Measurements from ENCODE around the gene TSPAN9.

The TSPAN9 gene

DNA sequence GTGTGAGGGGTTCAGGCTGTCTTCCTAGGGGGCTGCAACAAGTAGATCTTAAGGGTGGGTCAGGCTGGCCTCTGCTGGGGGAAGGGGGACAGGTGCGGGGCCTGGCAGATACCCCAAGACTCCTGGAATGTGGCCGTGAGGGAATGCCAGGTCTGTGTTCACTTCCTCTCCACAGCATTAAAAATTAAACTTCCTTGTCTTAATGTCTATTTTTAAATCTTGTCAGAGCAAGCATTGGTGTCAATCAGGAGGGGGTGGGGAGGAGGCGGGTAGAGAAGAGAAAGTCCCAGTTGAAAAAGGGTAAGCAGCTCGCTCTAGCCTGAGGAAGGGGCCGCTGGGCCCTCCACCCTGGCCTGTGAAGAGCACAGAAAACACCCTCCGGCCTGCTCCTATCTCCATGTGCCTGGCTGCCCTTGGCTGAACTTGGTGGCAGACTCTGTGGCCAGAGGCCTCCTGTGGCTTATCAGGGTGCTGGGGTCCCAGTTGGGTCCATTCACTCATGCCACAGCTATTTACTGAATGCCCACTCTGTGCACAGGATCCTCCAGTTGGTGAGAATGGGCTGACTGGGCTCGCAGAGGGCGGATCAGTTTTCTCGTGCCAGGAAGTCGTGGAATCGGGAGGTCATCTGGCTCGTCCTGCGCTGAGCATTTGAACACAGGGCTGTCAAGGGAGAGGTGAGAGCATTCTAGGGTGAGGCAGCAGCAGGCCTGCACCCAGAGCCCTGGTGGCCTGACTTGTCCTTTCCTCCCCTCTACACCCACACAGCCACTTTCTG lies 128.8 kb downstream of the TSPAN9 start:
- DNase-seq (ENCODE audit: low spot score): no peak

DNA sequence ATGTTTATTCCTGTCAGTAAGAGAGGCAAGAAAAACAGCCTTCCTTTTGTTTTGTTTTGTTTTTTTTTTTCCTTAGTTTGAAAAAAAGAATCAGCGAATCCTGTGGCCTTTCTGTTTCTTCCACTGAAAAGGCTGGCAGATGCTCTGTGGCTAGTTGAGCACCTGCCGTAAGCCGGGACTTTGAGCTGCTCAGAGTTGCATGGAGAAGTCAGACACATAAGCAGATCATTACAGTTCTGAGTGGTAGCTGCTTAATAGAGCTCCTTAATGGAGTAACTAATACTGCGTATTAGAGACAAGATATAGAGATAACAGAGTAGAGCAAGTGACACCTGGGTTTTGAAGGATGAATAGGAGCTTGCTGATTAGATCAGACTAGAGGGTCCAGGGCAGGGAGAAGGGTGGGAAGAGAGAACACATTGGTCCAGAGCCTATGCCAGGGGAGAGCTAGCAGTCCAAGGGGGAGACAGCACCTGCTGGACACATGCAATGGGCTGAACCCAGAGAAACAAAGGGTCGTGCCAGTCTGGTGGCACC lies 129.4 kb downstream of the TSPAN9 start:
- no peak for DNase-seq (ENCODE audit: low spot score)

DNA sequence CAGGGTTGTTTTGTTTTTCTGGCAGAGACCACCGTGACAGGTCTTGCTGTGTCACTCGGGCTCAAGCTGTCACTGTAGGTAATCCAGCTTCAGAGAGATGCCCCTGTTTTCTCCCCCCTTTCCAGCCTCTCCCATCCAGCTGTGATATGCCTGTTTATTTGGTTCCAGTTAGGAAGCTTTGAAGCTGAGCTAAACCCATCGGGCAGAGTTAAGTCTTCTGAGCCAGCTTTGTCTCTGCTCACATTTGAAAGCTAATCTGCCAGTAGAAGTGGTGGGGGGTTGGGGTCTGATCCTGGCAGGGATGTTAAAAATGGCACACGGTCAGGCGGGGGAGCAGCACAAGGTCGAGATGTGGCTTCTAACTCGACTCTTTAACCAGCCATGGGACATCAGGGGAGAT lies 130.0 kb downstream of the TSPAN9 start:
- no peak for DNase-seq (ENCODE audit: low spot score)

DNA sequence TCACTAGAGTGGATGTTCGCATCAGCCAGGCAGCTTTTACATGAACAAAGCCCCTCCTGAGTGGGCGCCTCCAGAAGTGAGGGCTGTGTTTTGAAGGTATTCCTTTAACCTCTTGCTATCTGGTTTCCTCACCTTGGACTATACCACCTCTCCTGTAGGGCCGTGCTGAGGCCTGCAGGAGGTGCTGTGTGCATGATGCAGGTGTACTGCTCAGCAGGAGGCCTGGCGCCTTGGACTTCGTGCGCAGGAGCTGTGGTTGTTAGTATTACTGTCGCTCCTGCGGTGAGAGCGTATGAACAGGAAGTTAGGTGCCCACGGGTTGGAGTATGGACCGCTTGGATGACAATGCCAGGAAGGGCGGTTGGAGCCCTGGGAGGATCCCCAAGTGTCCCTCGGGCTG lies 130.7 kb downstream of the TSPAN9 start:
- no peak for DNase-seq (ENCODE audit: low spot score)

DNA sequence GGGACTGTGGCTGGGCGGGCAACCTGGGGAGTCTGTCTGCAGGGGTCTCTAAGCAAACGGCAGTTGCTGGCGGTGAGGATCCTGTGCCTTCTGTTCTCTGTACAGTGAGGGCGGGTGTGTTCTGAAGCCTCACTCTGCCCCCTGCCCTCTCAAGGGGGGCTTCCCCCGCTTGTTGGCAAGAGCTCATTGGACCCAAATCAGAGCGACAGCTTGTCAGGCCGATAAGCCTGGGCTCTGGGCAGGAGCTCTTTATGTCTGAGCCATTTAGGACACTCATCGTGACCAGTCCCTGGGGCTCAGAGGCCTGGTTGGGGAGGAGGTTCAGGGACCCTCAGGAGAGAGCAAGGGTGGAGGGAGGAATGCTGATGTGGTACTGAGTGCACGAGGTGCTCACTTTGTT lies 136.0 kb downstream of the TSPAN9 start:
- no peak for DNase-seq (ENCODE audit: low spot score)

DNA sequence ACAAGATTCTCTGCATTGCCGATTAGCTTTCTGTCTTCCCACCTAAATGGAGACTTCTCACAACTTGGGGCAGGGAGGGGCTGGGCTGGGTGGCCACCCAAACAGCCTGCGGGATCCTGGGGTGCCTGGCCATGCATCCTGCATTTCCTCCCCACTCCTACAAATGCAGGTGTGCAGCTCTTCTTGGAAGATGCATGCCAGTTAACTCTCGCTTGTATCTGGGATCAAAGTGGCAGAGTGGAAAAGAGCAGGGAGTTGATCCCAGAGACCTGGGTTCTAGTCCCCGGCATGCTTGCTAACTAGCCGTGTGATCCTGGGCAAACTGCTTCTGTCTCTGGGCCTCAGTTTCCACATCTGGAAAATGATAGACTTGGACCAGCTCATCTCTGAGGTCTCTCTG lies 136.6 kb downstream of the TSPAN9 start:
- no peak for DNase-seq (ENCODE audit: low spot score)

DNA sequence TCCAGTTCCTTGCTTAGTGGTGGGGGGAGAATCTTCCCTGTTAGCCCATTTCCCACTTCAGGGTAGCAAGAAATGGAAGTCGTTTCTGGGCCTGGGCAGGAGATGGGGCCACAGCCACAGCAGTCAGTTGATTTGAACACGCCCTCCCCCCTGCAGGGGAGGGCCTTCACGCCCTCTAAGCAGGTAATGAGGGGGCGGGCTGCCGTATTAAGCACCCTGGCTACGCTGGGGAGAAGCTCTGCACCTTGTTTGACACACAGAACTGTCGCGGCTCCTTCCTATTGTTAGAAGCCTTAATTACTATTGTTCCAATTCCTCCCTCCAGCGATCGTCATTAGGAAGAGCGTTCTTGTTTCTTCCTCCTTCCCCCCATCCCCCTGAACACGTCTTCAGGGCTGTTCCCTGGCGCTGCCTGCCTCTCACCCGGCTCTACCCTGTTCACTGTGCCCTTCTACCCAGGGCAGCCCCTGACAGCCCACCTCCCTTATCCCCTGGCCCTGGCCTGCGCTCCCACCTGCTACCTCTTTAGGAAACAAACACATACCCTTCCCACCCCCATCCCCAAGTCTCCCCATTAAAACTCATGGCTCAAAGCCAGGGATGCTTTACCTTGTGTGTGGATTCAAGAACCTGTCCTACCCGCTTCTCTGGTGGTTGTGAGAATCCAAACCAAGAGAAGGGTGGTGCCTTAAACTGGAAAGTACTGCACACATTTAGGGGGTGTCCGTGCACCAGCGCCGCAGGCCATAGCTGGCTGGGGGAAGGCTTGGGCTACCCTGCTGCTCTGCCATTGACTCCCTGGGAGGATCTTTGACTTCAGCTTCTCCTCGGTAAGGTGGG lies 137.6 kb downstream of the TSPAN9 start:
- no peak for DNase-seq (ENCODE audit: low spot score)

DNA sequence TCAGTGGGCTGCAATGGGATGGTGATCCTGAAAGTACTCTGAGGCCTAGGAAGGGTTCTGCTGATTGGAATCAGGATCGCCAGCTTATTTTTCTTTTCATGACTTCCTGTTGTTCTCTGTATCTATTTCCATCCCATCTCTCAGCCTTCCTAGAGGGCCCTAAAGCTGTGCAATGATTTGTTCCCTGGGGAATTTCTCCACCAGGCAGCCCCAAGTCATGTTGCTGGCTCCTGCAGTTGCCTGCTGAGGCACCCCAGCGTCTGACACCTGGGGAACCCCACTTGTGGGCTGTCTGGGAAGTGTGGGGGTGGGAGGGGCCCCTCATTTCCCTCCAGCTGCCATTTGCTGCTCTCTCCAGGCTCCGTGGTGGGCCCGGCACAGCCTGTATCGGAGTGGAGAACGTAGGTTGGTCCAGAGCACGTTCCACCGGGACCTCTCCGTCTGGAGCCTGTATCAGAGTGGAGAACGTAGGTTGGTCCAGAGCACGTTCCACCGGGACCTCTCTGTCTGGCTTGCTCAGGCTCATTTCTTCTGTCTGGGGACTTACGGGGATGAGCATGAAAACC lies 138.3 kb downstream of the TSPAN9 start:
- DNase-seq (ENCODE audit: low spot score): no peak

DNA sequence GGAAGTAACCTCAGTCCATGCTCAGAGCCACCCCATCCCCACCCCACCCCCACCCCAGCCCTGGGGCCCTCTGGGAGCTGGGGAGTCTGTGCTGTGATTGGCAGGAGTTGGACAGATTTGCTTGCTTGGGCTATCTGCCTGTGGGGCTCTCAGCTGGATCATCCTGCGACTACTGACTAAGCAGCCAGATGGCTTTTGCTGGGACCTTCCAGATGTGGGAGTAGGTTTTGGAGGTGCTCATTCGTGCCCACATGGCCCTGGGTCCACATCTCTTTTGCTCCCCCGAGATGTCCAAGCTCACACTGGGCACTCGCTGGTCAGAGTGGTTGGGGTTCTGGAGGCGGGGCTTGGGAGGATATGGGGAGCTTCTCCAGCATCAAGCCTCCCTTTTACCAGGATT lies 138.9 kb downstream of the TSPAN9 start:
- no peak for DNase-seq (ENCODE audit: low spot score)

DNA sequence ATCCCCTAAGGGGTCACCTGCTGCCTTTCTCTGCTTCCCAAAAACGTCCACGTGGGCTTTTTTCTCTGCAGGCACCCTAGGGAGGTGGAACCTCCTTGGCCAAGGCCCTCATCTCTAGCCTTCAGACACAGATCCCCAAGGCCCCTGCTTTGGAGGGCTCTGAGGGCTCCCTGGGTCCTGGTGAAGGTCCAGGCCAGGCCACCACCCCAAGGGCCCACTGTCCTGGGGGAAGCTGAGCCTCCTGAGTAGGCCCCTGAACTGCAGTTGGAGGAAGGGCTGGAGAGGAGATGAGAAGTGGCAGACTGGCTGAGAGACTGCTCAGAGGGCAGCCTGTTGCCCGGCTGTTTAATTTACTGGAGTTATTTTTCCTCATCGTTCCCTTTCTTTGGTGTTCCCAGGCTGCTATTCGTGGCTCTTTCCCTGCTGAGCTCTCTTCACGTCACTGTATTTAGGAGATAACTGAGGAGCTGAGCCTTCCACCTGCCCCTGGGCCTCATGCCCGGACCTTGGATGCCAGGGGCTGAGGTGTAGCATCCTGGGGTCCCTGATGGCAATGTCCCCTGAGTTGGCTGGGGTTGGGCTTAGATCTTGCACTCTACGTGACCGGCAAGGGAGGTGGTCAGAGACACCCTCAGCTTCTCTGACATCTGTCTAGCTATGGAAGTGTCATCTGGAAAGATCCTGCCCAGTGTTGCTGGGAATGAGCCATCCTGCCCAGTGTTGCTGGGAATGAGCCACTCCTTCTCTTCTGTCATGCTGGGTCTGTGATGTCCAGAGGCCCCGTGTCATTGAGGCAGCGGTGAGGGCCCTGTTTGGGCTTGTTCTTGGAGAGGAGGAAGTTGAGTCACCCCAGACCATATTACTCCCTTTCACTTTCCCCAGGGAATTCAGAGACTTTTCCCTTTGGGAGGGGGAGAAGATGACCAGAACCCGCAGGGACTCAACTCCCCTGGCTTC lies 139.8 kb downstream of the TSPAN9 start:
- DNase-seq (ENCODE audit: low spot score): no peak

DNA sequence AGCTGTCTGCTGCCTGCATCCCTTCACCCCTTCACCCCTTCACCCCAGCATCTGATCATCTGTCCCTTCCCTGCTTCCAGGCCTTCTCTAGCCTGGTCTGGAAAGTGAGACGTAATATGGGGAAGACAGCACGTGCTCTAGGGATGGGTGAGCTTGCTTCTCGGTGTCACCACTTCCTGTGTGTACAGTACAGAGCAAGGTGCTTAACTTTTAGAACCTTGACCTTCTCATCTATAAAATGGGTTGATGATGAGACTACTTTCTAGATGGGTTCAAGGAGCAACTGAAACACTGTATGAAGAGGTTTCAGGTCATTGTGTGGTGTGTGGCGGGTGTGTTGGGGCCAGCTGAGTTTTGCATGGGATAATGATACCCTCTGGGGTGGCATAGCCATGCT lies 140.5 kb downstream of the TSPAN9 start:
- no peak for DNase-seq (ENCODE audit: low spot score)

DNA sequence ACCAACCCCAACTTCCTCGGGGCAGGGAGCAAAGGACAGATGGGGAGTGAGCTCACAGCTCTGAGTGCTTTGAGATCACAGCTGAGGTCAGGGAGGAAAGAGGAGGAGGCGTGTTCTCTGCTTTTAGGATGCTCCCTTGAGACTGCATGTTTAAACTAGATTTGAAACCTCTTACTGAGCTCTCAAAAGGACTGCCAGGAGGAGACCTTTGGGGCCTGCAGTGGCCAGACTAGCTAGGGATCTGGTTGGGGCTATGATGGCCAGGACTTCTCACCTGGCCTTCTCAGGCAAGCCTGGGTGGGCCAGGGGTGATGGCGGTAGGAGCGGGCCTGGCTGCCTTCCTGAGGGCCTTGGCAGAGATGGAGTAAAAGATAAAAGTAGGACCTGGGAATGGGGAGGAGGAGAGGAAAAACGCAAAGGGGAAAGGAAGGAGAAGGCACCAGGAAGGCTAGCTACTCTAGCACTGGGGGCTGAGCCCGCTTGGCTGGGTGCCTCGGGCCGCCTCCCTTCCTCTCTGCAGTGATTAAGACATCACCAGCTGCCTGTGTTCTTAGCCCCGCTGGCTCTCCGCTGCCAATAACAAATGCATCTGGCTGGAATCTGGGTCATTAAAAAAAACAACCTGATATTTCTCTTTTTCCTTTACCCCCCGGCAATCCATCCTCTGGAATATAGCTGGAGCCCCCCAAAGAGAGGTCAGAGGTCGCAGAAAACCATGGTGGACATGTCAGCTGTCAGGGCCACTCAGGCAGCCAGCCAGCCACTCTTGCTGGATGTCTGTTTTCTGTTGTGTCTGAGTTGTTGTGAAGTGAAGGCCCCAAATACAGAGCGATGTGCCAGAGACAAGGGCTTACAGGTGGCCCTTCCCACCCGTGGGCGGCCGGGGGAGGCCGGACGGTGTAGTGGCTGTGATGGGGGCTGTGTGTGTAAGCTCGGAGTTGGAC lies 141.3 kb downstream of the TSPAN9 start:
- no peak for DNase-seq (ENCODE audit: low spot score)

DNA sequence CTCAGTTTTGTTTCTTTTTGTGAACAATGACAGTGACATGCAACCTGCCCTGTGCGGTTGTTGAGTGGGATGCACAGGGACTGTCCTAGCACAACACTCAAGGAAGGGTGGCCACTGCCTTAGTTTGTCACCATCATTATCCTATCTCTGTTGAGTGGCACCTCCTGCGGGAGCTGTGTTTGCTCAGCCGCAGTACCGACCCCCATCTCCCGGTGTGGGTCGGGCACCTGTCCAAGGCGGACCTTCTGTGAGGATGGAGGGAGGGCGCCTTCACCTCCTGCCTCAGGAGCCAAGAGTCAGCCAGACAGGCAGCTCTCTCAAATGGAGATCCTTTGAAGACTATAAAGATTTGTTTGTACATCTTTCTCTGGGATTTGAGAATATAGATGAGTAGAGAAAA lies 142.1 kb downstream of the TSPAN9 start:
- DNase-seq (ENCODE audit: low spot score): no peak

DNA sequence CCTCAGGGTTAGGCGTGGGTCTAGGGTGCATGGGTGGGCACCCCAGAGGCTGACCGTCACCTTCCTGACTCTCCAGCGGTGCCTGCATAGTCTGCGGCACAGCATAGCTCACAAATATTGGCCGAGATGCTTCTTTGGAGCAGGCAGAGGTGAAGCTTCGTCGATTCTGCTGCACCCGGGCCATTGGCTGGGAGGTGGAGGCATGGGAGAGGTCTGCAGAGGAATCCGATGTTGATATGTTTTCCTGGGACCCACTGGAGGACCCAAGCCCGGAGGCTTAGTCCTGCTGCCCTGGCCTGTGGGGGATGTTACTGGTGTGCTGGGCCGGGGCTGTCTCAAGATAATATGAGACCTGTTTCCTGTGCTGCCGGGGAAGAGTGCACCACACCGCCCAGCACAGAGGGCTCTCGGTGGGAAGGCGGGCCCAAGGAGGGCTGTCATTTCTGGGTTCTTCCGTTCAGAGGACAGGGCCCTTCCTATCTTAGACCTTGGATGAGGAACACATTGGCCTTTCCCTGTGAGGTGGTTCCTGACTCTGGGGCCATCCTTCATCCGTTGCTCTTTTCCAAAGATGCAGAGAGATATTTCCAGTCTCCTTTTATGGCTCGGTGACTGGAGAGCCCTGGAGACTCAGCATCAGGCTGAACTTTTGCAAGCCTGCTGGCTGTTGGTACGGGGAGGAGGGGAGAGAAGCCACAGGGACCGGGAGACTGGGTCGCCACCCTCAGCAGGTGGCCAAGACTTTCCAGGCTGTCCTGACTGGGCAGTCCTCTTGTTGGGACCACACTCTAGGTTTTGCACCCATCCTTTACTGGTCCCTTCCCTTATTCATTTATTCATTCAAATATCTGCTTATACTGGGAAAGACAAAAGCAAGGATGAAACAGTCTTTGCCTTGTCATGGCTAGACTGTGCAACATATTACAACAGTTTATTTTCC lies 143.5 kb downstream of the TSPAN9 start:
- DNase-seq (ENCODE audit: low spot score): no peak

DNA sequence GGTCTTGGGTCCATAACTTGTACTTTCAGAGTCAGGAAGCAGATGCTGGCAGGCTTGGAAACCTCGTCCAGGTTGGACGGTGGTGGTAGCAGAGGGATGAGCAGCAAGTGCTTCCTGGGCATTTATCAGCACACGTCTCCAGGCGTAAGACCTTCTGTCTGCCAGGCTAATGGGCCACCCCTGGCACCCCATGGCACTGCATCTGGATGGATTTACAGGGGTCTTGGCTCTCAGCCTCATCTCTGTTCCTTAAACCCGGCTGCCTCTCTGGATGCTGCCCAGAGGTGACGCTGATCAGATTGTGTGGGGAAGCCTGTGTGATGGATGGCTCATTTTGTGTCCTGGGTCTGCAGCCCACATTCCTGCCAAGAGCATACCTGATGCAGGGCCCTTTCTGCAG lies 145.1 kb downstream of the TSPAN9 start:
- no peak for DNase-seq (ENCODE audit: low spot score)

DNA sequence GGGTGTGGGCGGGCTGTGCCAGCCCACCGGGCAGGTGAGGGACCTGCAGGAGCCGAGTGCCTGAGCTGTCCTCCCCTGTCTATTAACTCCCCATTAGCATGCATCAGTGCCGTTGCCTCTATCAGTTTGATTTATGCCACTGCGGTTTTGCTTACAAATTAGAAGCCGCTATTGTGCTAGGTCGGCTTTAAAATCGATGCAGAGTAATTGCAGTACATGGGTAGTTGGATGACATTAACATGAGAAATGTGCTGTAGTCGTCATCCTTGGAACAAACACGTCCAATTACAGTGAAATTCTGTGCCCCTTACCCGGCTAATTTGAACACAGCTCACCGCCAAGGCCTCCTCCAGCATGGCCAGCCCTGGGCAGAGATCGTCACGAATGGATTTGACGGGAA lies 145.8 kb downstream of the TSPAN9 start:
- DNase-seq (ENCODE audit: low spot score): no peak

DNA sequence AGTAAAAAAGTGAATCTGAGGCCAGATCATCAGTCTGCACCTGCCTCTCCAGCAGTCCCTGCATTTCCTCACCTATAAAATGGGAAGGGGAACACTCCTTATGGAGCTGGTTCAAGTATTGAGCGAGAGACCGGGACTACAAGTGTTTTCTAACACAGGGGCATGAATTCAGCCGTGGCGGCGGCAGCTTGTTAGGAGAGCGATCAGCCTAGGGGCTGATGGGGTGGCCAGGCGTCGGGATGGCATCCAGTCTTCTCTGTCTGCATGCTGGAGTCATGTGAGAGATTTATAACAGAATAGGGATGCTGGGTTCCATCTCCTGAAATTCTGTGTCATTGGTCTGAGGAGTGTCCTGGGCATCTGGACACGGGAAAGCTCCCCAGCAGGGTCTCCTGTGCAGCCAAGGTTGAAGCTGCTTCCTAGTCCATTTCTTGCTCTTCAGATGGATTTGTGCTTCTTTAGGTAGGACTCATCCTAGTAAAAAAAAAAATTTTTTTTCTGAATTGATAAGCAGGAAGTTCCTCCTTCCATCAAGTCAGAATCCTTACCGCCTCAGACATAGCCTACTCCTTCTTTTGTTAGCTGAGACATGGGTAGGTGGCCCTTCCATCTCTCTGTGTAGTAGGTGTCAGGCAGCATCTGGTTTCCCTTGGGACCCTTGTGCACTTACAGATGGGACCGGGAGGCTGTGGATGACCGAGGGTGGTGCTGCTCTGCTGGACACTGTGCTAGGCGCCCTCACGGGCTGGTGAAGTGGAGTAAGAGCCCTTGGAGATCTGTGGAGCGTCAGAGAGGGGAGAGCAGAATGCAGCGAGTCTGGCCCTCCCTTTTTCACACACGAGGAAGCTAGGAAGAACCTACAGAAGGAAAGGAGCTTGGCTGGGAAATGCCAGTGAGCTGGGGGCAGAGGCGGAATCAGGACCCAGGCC lies 146.7 kb downstream of the TSPAN9 start:
- DNase-seq (ENCODE audit: low spot score): no peak

DNA sequence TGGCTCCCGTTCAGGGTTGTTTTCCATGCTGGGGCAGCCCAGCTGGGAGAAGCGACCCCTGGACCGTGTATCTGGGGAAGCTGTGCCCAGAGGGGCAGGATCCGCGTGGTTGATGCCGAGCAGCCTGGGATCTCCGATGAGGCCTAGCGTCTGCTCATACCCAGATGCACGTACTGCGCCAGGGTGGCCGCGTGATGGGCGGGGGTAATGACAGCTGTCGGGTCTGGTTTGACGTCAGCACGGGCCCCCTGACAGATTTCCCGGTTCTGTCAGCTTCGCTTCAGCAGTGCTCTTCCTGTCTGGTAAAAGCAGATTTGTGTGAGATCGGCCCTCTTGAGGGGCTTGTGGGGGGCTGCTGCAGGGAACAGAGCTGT lies 147.3 kb downstream of the TSPAN9 start:
- DNase-seq (ENCODE audit: low spot score): no peak
